KOPT-K1 (cell line): Measurements from ENCODE around the gene CSF3.
A peak's percentile ranks its signal among the peaks of the same experiment; 100 is the strongest.

Experiments used
- H3K27ac ChIP-seq: fragments of 200-600 bp; sonication (generic); 2 replicates; pipeline ENCODE4 v1.5.1; 2016; ENCODE audit warnings: antibody characterized with exemption, mild to moderate bottlenecking, low read depth, low read length; ENCODE audit not compliant: poor library complexity, severe bottlenecking
- H3K36me3 ChIP-seq: fragments of 200-600 bp; sonication (generic); 2 replicates; pipeline ENCODE4 v1.5.1; 2017; ENCODE audit warnings: antibody characterized with exemption, mild to moderate bottlenecking, low read length, moderate library complexity; ENCODE audit not compliant: insufficient read depth
- H3K9me3 ChIP-seq: fragments of 200-600 bp; sonication (generic); 2 replicates; pipeline ENCODE4 v1.5.1; 2017; ENCODE audit warnings: antibody characterized with exemption, low read length, mild to moderate bottlenecking; ENCODE audit not compliant: insufficient read depth, poor library complexity, severe bottlenecking

CSF3 gene

GRCh38 chr17:40015005-40015997 is at the start of gene CSF3:
CSF3 (plus strand) TSS chr17:40015440; CDS start chr17:40015475, 35 bp downstream.
- peaks cover 30% of the 10 kb centered on the region; the same call in 1 of the 2 replicates for H3K36me3 ChIP-seq
- no peak within 1 kb of the TSS for H3K27ac ChIP-seq
- no peaks in the 10 kb centered on the region for H3K9me3 ChIP-seq

DNA sequence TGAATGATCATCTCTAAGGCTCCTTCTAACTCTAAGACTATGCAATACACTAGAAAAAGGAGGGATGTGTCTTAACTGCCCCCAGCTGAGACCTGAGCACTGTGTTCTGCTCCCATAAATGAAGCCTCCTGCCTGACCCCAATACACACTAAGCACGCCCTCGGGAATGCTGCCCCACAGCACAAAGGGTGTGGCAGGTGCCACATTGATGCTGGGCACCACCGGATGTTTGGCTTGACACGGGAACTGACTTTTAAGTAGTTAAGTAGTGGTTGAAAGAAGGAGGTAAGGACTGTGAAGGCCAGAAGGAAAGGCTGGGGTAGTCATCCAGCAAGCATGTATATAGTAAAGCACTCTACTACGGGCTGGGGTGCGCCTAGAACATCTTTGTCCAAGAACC is 48.5 kb upstream of the CSF3 start:
- Histone ChIP-seq H3K36me3 (no peaks in the 10 kb centered on the region), H3K9me3 (no peaks in the 10 kb centered on the region), H3K27ac (no peak overlapping the region)

DNA sequence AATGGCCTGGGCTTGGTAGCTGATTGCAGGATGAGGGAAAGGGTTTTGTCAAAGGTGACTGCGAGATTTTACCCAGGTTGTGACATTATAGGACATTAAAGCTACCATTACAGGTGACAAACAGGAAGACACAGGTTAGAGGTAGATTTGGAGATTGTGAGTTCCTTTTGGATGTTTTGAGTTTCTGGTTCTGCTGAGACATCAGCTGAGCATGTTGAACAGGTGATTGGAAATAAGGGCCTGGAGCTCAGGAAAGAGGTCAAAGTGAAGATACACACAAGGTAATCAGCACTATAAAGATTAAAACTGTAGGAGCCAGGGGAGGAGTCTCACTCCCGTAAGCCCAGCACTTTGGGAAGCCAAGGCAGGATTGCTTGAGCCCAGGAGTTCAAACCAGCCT is 46.5 kb upstream of the CSF3 start:
- H3K36me3 ChIP-seq: no peaks in the 10 kb centered on the region
- no peaks in the 10 kb centered on the region for H3K9me3 ChIP-seq
- no peak overlapping the region for H3K27ac ChIP-seq

GRCh38 chr17:39969375-39969774 is 45.9 kb upstream of the CSF3 start:
- no peaks in the 10 kb centered on the region for H3K9me3 ChIP-seq
- no peak overlapping the region for H3K27ac ChIP-seq
- H3K36me3 ChIP-seq: no peaks in the 10 kb centered on the region

DNA sequence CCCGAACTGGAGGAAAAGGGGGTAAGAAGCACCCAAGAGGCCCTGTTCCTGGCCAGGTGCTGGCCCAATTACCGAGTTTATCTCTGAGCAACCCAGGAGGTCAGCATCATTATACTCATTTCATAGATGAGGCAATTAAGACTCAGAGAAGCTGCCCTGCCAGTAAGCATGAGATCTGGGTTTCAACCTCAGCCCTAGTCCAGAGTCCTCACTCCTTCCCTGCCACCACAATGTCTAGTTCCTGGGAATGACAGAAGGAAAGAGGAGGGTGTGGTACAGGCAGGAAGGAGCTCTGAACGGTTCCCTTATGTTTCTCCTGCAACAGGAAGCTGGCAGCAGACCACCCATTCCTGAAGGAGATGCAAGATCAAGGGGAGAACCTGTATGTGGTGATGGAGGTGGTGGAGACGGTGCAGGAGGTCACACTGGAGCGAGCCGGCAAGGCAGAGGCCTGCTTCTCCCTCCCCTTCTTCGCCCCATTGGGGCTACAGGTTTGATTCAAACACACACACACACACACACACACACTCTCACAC is 45.0 kb upstream of the CSF3 start:
- no peaks in the 10 kb centered on the region for H3K36me3 ChIP-seq
- H3K9me3 ChIP-seq: no peaks in the 10 kb centered on the region
- no peak overlapping the region for H3K27ac ChIP-seq

DNA sequence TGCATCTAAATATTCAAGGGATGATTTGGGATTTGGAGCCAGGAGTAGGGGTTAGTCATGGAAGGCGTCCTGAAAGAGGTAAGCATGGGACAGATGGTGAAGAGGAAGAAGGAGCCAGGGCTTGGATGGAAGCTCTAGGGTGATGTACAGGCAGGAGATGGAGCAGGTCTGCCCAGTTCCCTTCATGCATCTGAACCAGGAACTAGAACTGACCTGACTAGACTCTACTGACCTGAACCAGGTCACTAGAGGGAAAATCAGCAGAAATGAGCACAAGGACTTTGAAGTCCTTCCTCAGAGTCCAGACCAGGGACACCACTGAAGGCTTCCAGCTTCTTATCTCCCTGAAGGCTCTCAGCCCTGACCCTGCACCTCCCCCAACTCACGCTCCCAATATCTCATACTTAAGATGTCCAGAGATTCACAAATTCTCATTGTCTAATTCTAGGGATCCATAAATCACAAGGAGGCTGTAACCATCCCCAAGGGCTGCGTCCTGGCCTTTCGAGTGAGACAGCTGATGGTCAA is 44.1 kb upstream of the CSF3 start:
- Histone ChIP-seq H3K36me3 (no peaks in the 10 kb centered on the region), H3K27ac (no peak overlapping the region), H3K9me3 (no peaks in the 10 kb centered on the region)

GRCh38 chr17:39972271-39972670 is 43.0 kb upstream of the CSF3 start:
- no peaks in the 10 kb centered on the region for H3K36me3 ChIP-seq
- no peak overlapping the region for H3K27ac ChIP-seq
- no peaks in the 10 kb centered on the region for H3K9me3 ChIP-seq

DNA sequence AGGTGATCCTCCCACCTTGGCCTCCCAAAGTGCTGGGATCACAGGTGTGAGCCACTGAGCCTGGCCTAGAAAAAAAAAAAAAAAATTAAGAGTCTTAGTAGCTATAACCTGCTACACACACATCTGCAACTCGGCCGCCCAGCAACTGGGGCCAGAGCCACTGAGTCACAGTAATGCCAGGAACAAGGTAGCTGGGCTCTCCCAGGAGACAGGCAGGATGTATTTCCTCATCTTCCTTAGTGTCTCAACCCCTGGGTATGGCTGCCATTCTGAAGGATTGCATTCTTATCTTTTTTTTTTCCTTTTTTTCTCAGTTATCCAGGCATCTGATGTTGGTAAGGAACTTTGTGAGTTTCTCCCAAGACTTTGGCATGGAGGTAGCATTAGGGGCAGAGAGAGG is 41.7 kb upstream of the CSF3 start:
- Histone ChIP-seq H3K27ac (no peak overlapping the region), H3K9me3 (no peaks in the 10 kb centered on the region), H3K36me3 (no peaks in the 10 kb centered on the region)

DNA sequence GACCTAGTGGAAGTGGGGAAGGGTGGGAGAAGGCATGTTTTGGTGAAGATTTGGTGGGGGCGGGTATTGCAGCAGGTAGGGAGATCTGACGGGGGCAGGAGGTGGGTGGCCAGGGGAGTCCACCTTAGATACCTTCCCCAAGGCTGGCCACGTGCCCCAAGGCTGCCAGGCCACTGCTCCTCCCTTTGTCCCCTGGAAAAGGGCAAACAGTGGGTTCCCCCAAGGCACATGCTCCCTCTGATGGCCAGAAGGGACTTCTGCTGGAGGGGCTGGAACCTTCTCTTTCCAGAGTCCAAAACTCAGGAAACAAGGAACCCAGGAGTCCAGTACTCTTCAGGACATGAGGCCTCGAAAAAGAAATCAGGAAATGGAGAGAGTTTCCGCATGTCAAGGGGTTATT is 40.8 kb upstream of the CSF3 start:
- Histone ChIP-seq H3K36me3 (no peaks in the 10 kb centered on the region), H3K27ac (no peak overlapping the region), H3K9me3 (no peaks in the 10 kb centered on the region)

GRCh38 chr17:39975801-39976200 is 39.4 kb upstream of the CSF3 start:
- H3K9me3 ChIP-seq: no peaks in the 10 kb centered on the region
- no peak overlapping the region for H3K27ac ChIP-seq
- H3K36me3 ChIP-seq: no peaks in the 10 kb centered on the region

DNA sequence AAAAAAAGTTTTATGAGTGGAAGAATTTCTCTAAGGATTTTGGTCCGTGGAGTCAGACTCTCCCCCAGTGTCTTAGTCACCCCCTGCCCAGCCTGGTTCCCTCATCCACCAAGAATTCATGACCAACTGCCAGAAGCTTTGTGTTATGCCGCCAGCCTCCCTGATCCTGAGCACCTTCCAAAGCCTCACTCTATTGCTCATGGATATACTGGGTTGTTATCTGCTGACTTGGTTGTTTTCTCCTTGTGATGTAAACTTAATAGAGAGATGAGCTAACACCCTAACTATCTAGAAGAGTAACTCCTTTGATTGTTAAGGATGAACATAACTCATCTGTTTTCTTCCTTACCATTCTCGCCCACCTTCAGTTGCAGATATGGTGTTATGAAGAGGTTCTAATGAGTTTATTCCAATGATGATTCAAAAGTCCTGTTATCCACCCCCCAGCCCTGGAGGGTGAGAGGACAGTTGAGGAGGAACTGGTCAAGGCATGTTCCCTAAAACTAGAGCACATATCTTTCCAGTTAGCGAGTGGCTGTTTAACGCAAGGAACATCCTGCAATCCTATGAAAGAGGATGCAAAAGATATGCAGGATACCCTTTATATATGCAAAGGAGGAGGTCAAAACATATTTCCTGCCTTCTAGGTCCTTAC is 36.1 kb upstream of the CSF3 start:
- Histone ChIP-seq H3K27ac (no peak overlapping the region), H3K36me3 (peaks cover 12% of the 10 kb centered on the region), H3K9me3 (no peaks in the 10 kb centered on the region)

- Histone ChIP-seq H3K27ac (peak overlapping the region; percentile 83), H3K36me3 (peaks cover 20% of the 10 kb centered on the region)
Measured at GRCh38 chr17:39979893-39980350, 35.3 kb upstream of the CSF3 start.

DNA sequence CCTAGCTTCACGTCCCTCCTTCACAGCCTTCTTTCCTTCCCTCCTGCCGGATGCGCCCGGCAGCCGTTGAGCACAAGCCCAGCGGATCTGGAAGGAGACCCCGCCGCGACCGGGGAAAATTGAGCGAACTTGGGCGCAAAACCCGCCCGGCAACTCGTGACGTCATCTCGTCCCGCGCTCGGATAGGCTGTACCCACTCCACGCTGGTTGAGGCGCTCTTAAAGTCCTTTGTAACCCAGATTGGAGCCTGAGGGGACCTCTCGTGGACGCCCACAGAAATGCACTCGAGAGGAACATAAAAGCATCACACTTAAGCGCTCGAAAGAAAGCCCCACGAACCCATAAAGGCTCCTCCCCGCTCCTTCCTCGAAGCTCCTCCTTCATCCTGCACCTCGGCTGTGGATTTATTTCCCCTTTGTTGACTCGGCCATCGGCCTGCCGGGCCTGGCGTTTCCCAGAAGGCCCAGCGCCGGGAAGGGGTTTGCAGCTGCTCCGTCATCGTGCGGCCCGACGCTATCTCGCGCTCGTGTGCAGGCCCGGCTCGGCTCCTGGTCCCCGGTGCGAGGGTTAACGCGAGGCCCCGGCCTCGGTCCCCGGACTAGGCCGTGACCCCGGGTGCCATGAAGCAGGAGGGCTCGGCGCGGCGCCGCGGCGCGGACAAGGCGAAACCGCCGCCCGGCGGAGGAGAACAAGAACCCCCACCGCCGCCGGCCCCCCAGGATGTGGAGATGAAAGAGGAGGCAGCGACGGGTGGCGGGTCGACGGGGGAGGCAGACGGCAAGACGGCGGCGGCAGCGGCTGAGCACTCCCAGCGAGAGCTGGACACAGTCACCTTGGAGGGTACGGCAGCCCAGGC is 34.7 kb upstream of the CSF3 start, which contains the start of gene PSMD3:
Gene PSMD3, plus strand, starts transcription at position 457 of the 856 bp plus-strand sequence. Its CDS starts 164 bp downstream, at position 621.
- Histone ChIP-seq H3K27ac (peak within 1 kb of the TSS; percentile 83), H3K9me3 (no peaks in the 10 kb centered on the region), H3K36me3 (peaks cover 26% of the 10 kb centered on the region)

More at GRCh38 chr17:39979893-39980350, 35.3 kb upstream of the CSF3 start:
- H3K9me3 ChIP-seq: no peaks in the 10 kb centered on the region

DNA sequence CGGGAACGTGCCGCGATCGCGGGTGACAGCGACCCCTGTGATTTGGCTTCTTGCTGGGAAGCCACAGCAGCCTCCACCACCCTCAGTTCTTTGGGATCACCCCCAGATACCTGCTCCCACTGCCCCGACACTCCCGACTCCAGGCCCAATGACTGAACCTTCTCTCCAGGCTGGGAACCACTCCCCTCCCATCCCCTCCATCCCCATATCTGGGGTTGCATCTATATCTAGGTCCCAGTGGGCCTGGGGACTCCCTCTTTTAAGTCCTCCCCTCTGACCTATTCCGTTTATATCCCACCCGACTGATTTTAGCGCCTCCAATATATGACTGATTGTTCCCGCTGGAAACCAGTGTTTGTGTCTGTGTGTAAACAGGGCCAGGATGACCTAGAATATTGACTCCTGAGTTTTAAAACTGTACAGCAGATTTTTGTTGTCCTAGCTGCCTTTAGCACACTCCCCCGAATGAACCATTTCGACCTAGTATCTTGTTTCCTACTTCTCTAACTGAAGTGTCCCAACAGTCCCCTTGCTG is 34.0 kb upstream of the CSF3 start:
- Histone ChIP-seq H3K36me3 (peaks cover 33% of the 10 kb centered on the region), H3K27ac (peak overlapping the region; percentile 83), H3K9me3 (no peaks in the 10 kb centered on the region)
